ENCODE measurements around the gene ATRIP. TPM values are rescaled to one million over a fixed set of nuclear protein-coding genes. Genes with fewer than 3 reads are reported as not detected.
A peak's percentile ranks its signal among the peaks of the same experiment; 100 is the strongest.

ATRIP gene
- total and polyA plus RNA-seq, 10 of the 15 experiments (the other 5 are each of a cell fraction or from before 2014, with no cell fraction given) = 1.4 to 16.0 (median 10.1) TPM

DNA sequence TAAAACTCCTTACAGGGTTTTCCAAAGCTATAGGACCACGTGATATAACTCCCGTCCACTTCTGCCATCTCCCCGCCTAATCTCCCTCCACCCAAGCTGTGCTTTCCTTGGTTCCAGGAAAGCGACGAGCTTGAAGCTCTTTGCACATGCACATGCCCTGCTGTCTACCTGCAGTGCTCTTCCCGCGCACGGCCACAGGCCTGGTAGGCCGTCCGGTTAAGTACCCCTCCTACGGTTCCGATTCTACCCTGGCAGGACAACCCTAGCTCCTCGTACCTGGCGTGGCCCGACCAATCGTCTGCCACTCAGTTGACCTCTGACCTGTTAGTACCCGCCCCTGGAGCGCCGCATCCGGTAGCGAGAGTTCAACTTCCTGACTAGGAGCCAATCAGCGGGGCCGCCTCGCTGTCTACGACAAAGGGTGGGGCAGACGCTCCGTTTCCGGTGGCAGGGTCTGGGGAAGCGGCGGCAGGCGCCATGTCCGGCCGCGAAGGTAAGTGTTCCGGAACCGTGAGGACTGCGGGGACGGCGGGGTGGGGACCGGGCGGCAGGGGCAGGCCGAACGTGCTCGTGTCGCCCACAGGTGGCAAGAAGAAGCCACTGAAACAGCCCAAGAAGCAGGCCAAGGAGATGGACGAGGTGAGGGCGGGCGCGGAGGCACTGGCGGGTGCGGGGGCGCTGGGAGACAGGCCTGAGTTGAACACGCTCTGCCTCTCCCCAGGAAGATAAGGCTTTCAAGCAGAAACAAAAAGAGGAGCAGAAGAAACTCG lies 6.5 kb upstream of the ATRIP start, which contains the start of the genes CCDC51 and TMA7 (continued):
- peak; percentile 96 for TF ChIP-seq ZBTB40 (IDR thresholded peaks at IDR 0.05; ENCODE audit: borderline replicate concordance)
- TF ChIP-seq EZH2 (IDR thresholded peaks at IDR 0.05; ENCODE audit: borderline replicate concordance, control insufficient read depth, low read depth, low read length) = no peak
- TF ChIP-seq REST (IDR thresholded peaks at IDR 0.05; ENCODE audit: low read depth, low read length) = no peak
- TF ChIP-seq GATAD2B (conservative IDR thresholded peaks at IDR 0.05; ENCODE audit: low read depth) = no peak; the same call in 1 of the 2 replicates
- no peak for TF ChIP-seq HDAC2 (IDR thresholded peaks at IDR 0.05)
- peak; percentile 50; the same call in 1 of the 2 replicates for TF ChIP-seq SREBF1 (IDR thresholded peaks at IDR 0.05; ENCODE audit: low read length)
- no peak for TF ChIP-seq ZNF207 (IDR thresholded peaks at IDR 0.05; ENCODE audit: borderline replicate concordance)
- TF ChIP-seq ZNF274 (IDR thresholded peaks at IDR 0.05; ENCODE audit: insufficient read depth, insufficient read length) = no peak
- TF ChIP-seq CEBPB (IDR thresholded peaks at IDR 0.05; ENCODE audit: borderline replicate concordance in 1 of 2, low read depth in 2 of 2, low read length in 2 of 2) = no peak
- peak; percentile 80 for TF ChIP-seq PML (IDR thresholded peaks at IDR 0.05; ENCODE audit: low read length)
- peak; percentile 90 for TF ChIP-seq NFYB (IDR thresholded peaks at IDR 0.05; ENCODE audit: insufficient read depth, low read depth, low read length)
- TF ChIP-seq EED (IDR thresholded peaks at IDR 0.05; ENCODE audit: low read depth) = peak; percentile 10; the same call in 1 of the 2 replicates
- peak; percentile 84 for TF ChIP-seq SP1 (IDR thresholded peaks at IDR 0.05; ENCODE audit: low read depth, low read length)
- TF ChIP-seq CREM (IDR thresholded peaks at IDR 0.05; ENCODE audit: low read depth) = peak; percentile 90
- peak; percentile 63 for TF ChIP-seq HCFC1 (IDR thresholded peaks at IDR 0.05; ENCODE audit: low read length)
- TF ChIP-seq, protein P1, sequence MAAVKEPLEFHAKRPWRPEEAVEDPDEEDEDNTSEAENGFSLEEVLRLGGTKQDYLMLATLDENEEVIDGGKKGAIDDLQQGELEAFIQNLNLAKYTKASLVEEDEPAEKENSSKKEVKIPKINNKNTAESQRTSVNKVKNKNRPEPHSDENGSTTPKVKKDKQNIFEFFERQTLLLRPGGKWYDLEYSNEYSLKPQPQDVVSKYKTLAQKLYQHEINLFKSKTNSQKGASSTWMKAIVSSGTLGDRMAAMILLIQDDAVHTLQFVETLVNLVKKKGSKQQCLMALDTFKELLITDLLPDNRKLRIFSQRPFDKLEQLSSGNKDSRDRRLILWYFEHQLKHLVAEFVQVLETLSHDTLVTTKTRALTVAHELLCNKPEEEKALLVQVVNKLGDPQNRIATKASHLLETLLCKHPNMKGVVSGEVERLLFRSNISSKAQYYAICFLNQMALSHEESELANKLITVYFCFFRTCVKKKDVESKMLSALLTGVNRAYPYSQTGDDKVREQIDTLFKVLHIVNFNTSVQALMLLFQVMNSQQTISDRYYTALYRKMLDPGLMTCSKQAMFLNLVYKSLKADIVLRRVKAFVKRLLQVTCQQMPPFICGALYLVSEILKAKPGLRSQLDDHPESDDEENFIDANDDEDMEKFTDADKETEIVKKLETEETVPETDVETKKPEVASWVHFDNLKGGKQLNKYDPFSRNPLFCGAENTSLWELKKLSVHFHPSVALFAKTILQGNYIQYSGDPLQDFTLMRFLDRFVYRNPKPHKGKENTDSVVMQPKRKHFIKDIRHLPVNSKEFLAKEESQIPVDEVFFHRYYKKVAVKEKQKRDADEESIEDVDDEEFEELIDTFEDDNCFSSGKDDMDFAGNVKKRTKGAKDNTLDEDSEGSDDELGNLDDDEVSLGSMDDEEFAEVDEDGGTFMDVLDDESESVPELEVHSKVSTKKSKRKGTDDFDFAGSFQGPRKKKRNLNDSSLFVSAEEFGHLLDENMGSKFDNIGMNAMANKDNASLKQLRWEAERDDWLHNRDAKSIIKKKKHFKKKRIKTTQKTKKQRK (IDR thresholded peaks at IDR 0.05; ENCODE audit: low read depth, low read length) = peak; percentile 47; the same call in 1 of the 2 replicates
- TF ChIP-seq ATF2 (IDR thresholded peaks at IDR 0.05; ENCODE audit: low read length) = no peak
- TF ChIP-seq JUNB (IDR thresholded peaks at IDR 0.05) = no peak

Data from GM12878 (cell line).